ENCODE data around the gene UBE2U.
A peak's percentile ranks its signal among the peaks of the same experiment; 100 is the strongest.

The UBE2U gene

GRCh38 chr1:64268653-64269557 is 65.5 kb downstream of the UBE2U start:
- Mint-ChIP-seq H3K27me3 (peaks cover 5% of the 10 kb centered on the region), H3K4me3 (no peak overlapping the region), H3K27ac (no peak overlapping the region), H3K4me1 (no peaks in the 10 kb centered on the region), H3K36me3 (ENCODE audit: low read depth) (peaks cover 2% of the 10 kb centered on the region), H3K9me3 (no peaks in the 10 kb centered on the region)
- ATAC-seq (no peak), DNase-seq (peak; percentile 66)

- Mint-ChIP-seq H3K9me3 (no peaks in the 10 kb centered on the region), H3K4me1 (no peaks in the 10 kb centered on the region), H3K27me3 (peaks cover 4% of the 10 kb centered on the region), H3K36me3 (ENCODE audit: low read depth) (peaks cover 2% of the 10 kb centered on the region), H3K4me3 (no peak overlapping the region), H3K27ac (no peak overlapping the region)
- DNase-seq (no peak), ATAC-seq (no peak)
Observed at GRCh38 chr1:64269558-64269884, 66.1 kb downstream of the UBE2U start.

GRCh38 chr1:64280001-64280400 is 76.6 kb downstream of the UBE2U start:
- Mint-ChIP-seq H3K27ac (no peak overlapping the region), H3K9me3 (no peaks in the 10 kb centered on the region), H3K4me1 (no peaks in the 10 kb centered on the region), H3K4me3 (no peak overlapping the region), H3K36me3 (ENCODE audit: low read depth) (no peaks in the 10 kb centered on the region), H3K27me3 (peaks cover 1% of the 10 kb centered on the region)
- DNase-seq = no peak
- ATAC-seq = no peak

- Mint-ChIP-seq H3K9me3 (no peaks in the 10 kb centered on the region), H3K36me3 (ENCODE audit: low read depth) (no peaks in the 10 kb centered on the region), H3K27me3 (peaks cover 6% of the 10 kb centered on the region), H3K4me3 (no peak overlapping the region), H3K27ac (no peak overlapping the region), H3K4me1 (no peaks in the 10 kb centered on the region)
- no peak for DNase-seq
- ATAC-seq = no peak
Observed at GRCh38 chr1:64282351-64282750, 78.9 kb downstream of the UBE2U start.

- Mint-ChIP-seq H3K36me3 (ENCODE audit: low read depth) (no peaks in the 10 kb centered on the region), H3K27ac (no peak overlapping the region)
- ATAC-seq = no peak
Observed at GRCh38 chr1:64287071-64287470, 83.6 kb downstream of the UBE2U start.

GRCh38 chr1:64290420-64290819 is 87.0 kb downstream of the UBE2U start:
- no peak for DNase-seq
- no peak for ATAC-seq
- Mint-ChIP-seq H3K27ac (no peak overlapping the region), H3K4me3 (no peak overlapping the region), H3K4me1 (no peaks in the 10 kb centered on the region), H3K9me3 (no peaks in the 10 kb centered on the region), H3K36me3 (ENCODE audit: low read depth) (no peaks in the 10 kb centered on the region), H3K27me3 (peaks cover 8% of the 10 kb centered on the region)

More at GRCh38 chr1:64287071-64287470, 83.6 kb downstream of the UBE2U start:
- DNase-seq = no peak
- Mint-ChIP-seq H3K9me3 (no peaks in the 10 kb centered on the region), H3K4me1 (no peaks in the 10 kb centered on the region), H3K4me3 (no peak overlapping the region), H3K27me3 (peaks cover 4% of the 10 kb centered on the region)

GRCh38 chr1:64291931-64292330 is 88.5 kb downstream of the UBE2U start:
- no peak for ATAC-seq

GRCh38 chr1:64292399-64292798 is 89.0 kb downstream of the UBE2U start:
- DNase-seq (no peak), ATAC-seq (no peak)
- Mint-ChIP-seq H3K27me3 (peaks cover 11% of the 10 kb centered on the region), H3K4me1 (no peaks in the 10 kb centered on the region), H3K9me3 (peaks cover 4% of the 10 kb centered on the region), H3K4me3 (no peak overlapping the region), H3K27ac (no peak overlapping the region), H3K36me3 (ENCODE audit: low read depth) (no peaks in the 10 kb centered on the region)

More at GRCh38 chr1:64291931-64292330, 88.5 kb downstream of the UBE2U start:
- DNase-seq = no peak
- Mint-ChIP-seq H3K27ac (no peak overlapping the region), H3K9me3 (no peaks in the 10 kb centered on the region), H3K27me3 (peaks cover 8% of the 10 kb centered on the region), H3K4me1 (no peaks in the 10 kb centered on the region), H3K36me3 (ENCODE audit: low read depth) (no peaks in the 10 kb centered on the region), H3K4me3 (no peak overlapping the region)

- H3K27me3 Mint-ChIP-seq = peaks cover 14% of the 10 kb centered on the region
- H3K36me3 Mint-ChIP-seq (ENCODE audit: low read depth) = no peaks in the 10 kb centered on the region
- H3K4me3 Mint-ChIP-seq = no peak overlapping the region
- DNase-seq = no peak
- no peak for ATAC-seq
- no peaks in the 10 kb centered on the region for H3K4me1 Mint-ChIP-seq
- H3K9me3 Mint-ChIP-seq = peaks cover 6% of the 10 kb centered on the region
- no peak overlapping the region for H3K27ac Mint-ChIP-seq
Observed at GRCh38 chr1:64293820-64294219, 90.4 kb downstream of the UBE2U start.

- DNase-seq = no peak
- Mint-ChIP-seq H3K9me3 (peaks cover 6% of the 10 kb centered on the region), H3K27ac (no peak overlapping the region), H3K36me3 (ENCODE audit: low read depth) (no peaks in the 10 kb centered on the region), H3K27me3 (peaks cover 14% of the 10 kb centered on the region), H3K4me1 (no peaks in the 10 kb centered on the region), H3K4me3 (no peak overlapping the region)
- no peak for ATAC-seq
Observed at GRCh38 chr1:64295136-64295535, 91.7 kb downstream of the UBE2U start.

GRCh38 chr1:64295561-64295960 is 92.1 kb downstream of the UBE2U start:
- peaks cover 14% of the 10 kb centered on the region for H3K27me3 Mint-ChIP-seq

GRCh38 chr1:64296459-64296858 is 93.0 kb downstream of the UBE2U start:
- H3K4me3 Mint-ChIP-seq = no peak overlapping the region
- no peak overlapping the region for H3K27ac Mint-ChIP-seq
- H3K9me3 Mint-ChIP-seq = peaks cover 6% of the 10 kb centered on the region
- H3K27me3 Mint-ChIP-seq = peaks cover 14% of the 10 kb centered on the region
- ATAC-seq = no peak
- no peaks in the 10 kb centered on the region for H3K36me3 Mint-ChIP-seq (ENCODE audit: low read depth)
- no peaks in the 10 kb centered on the region for H3K4me1 Mint-ChIP-seq
- no peak for DNase-seq

More at GRCh38 chr1:64295561-64295960, 92.1 kb downstream of the UBE2U start:
- no peak overlapping the region for H3K4me3 Mint-ChIP-seq
- DNase-seq (no peak), ATAC-seq (no peak)
- no peaks in the 10 kb centered on the region for H3K36me3 Mint-ChIP-seq (ENCODE audit: low read depth)
- peaks cover 6% of the 10 kb centered on the region for H3K9me3 Mint-ChIP-seq
- no peaks in the 10 kb centered on the region for H3K4me1 Mint-ChIP-seq
- H3K27ac Mint-ChIP-seq = no peak overlapping the region

GRCh38 chr1:64302194-64302593 is 98.8 kb downstream of the UBE2U start:
- DNase-seq (no peak), ATAC-seq (no peak)
- Mint-ChIP-seq H3K4me3 (no peak overlapping the region), H3K27ac (no peak overlapping the region), H3K36me3 (ENCODE audit: low read depth) (no peaks in the 10 kb centered on the region), H3K9me3 (peaks cover 4% of the 10 kb centered on the region), H3K27me3 (peaks cover 6% of the 10 kb centered on the region), H3K4me1 (no peaks in the 10 kb centered on the region)

GRCh38 chr1:64302971-64303370 is 99.5 kb downstream of the UBE2U start:
- DNase-seq = no peak
- Mint-ChIP-seq H3K9me3 (no peaks in the 10 kb centered on the region), H3K36me3 (ENCODE audit: low read depth) (no peaks in the 10 kb centered on the region), H3K27ac (no peak overlapping the region), H3K27me3 (peaks cover 7% of the 10 kb centered on the region), H3K4me3 (no peak overlapping the region), H3K4me1 (no peaks in the 10 kb centered on the region)
- ATAC-seq = peak; percentile 20

- ATAC-seq = no peak
Observed at GRCh38 chr1:64304823-64305222, 101.4 kb downstream of the UBE2U start.

More at GRCh38 chr1:64304823-64305222, 101.4 kb downstream of the UBE2U start:
- peaks cover 5% of the 10 kb centered on the region for H3K27me3 Mint-ChIP-seq
- no peaks in the 10 kb centered on the region for H3K4me1 Mint-ChIP-seq
- no peak for DNase-seq
- H3K27ac Mint-ChIP-seq = no peak overlapping the region
- no peak overlapping the region for H3K4me3 Mint-ChIP-seq
- no peaks in the 10 kb centered on the region for H3K36me3 Mint-ChIP-seq (ENCODE audit: low read depth)
- no peaks in the 10 kb centered on the region for H3K9me3 Mint-ChIP-seq
